Measurements from ENCODE around the gene KIF3B. TPM values are rescaled to one million over a fixed set of nuclear protein-coding genes. Genes with fewer than 3 reads are reported as not detected.
"Not testable (repeated sequence)": the region's sequence is repeated elsewhere in the genome, so short reads cannot be mapped to it uniquely, and the experiment has no call there.

KIF3B gene
- total and polyA plus RNA-seq, 2 donors (not counting 1 experiment from before 2014, with no cell fraction given), result 27.6 to 35.6 TPM

DNA sequence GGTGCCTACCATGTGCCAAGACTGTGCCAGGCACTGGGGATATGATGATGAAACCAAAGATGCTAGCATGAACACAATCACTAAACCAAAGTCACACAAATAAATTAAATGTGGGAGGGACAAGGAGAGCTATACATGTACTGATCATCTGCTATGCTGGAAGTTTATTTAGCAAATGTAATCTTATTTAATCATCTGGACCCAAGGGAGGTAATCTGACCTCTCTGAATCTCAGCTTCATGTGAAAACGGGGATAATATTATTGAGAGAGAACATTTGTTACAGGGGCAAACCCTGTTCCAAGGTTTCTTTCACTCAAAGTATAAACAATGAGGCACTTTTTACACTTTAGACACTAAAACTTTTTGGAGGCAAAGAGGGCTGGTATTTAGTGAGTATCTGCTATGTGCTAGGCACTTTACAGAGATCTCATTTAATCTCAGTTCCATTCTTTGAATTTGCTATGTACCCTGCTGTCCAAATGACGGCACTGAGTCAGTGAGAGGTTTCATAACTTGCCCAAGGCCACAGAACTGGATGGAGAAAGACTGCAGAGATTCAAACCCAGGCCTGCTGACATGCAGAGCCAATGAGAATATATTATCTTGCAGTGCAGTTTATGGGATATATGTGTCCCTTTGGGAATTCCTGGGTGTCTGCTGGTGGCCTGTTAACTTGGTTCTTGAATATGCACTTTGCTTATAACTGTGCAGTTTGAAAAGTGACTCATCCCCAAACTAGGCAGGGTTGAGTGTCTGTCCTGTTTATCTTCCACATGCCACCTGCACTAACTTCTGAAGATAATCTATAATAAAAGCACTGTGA lies 77.4 kb downstream of the KIF3B start:
- TF ChIP-seq, protein P1, sequence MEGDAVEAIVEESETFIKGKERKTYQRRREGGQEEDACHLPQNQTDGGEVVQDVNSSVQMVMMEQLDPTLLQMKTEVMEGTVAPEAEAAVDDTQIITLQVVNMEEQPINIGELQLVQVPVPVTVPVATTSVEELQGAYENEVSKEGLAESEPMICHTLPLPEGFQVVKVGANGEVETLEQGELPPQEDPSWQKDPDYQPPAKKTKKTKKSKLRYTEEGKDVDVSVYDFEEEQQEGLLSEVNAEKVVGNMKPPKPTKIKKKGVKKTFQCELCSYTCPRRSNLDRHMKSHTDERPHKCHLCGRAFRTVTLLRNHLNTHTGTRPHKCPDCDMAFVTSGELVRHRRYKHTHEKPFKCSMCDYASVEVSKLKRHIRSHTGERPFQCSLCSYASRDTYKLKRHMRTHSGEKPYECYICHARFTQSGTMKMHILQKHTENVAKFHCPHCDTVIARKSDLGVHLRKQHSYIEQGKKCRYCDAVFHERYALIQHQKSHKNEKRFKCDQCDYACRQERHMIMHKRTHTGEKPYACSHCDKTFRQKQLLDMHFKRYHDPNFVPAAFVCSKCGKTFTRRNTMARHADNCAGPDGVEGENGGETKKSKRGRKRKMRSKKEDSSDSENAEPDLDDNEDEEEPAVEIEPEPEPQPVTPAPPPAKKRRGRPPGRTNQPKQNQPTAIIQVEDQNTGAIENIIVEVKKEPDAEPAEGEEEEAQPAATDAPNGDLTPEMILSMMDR (conservative IDR thresholded peaks at IDR 0.05 in 1 of 2, IDR thresholded peaks at IDR 0.05 in 1 of 2; ENCODE audit: low read depth in 1 of 2, low read length in 2 of 2), result no peak
- TF ChIP-seq EZH2 (IDR thresholded peaks at IDR 0.05; ENCODE audit: low read length, missing control alignments), result no peak
- H4K20me1 ChIP-seq (ENCODE audit: control insufficient read depth, extremely low read depth, insufficient read depth, low read length), result no peaks in the 10 kb centered on the region
- no peaks in the 10 kb centered on the region for H3K9me3 ChIP-seq (ENCODE audit: control insufficient read depth, insufficient read depth, low read depth, low read length)
- H2AFZ ChIP-seq (ENCODE audit: low read length), result no peak overlapping the region
- peaks cover 10% of the 10 kb centered on the region for H3K79me2 ChIP-seq (ENCODE audit: control insufficient read depth, insufficient read depth, low read length)
- no peak overlapping the region for H3K9ac ChIP-seq (ENCODE audit: insufficient read depth, low read length)
- peak overlapping the region; percentile 40 for H3K4me2 ChIP-seq (ENCODE audit: extremely low read depth, insufficient read depth, low read length)
- H3K27me3 ChIP-seq (ENCODE audit: control insufficient read depth, insufficient read depth, low read length), result no peaks in the 10 kb centered on the region
- H3K36me3 ChIP-seq (ENCODE audit: control insufficient read depth, insufficient read depth, low read length), result no peaks in the 10 kb centered on the region
- no peak overlapping the region for H3K27ac ChIP-seq (ENCODE audit: insufficient read depth, low read length)
- H3K4me1 ChIP-seq (ENCODE audit: control insufficient read depth, extremely low read depth, insufficient read depth, low read length), result peaks cover 24% of the 10 kb centered on the region
- DNase-seq (ENCODE audit: low read depth in 2 of 2), result peak; percentile 62 to 76
- H3K4me3 ChIP-seq (replicated peaks in 1 of 4; ENCODE audit: control extremely low read depth in 1 of 4, insufficient read depth in 1 of 4, low read depth in 3 of 4, low read length in 4 of 4), result no peak overlapping the region

DNA sequence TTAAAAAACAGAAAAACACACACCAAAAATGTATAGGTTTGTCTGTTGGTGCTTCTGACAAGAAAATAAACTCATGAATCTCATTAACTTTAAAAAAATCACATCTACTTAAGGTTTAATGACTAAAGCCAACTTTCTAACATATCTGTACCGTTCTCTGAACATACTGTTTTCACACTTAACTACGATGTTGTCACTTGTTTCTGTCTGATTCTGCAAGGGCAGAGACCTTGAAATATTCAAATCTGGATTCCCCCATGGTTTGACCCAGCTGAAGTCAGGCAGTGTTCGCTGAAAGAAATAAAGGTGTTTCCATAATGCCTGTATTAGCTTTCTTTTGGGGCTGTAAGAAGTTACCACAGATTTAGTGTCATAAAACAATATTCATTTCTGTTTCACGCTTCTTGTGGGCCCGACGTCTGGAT lies 78.0 kb downstream of the KIF3B start:
- TF ChIP-seq EZH2 (IDR thresholded peaks at IDR 0.05; ENCODE audit: low read length, missing control alignments), result no peak
- TF ChIP-seq, protein P1 (conservative IDR thresholded peaks at IDR 0.05 in 1 of 2, IDR thresholded peaks at IDR 0.05 in 1 of 2; ENCODE audit: low read depth in 1 of 2, low read length in 2 of 2), result no peak
- Histone ChIP-seq H2AFZ (ENCODE audit: low read length) (no peak overlapping the region), H3K4me1 (ENCODE audit: control insufficient read depth, extremely low read depth, insufficient read depth, low read length) (peaks cover 24% of the 10 kb centered on the region), H3K27ac (ENCODE audit: insufficient read depth, low read length) (peak overlapping the region; percentile 97), H3K4me2 (ENCODE audit: extremely low read depth, insufficient read depth, low read length) (peak overlapping the region; percentile 33), H4K20me1 (ENCODE audit: control insufficient read depth, extremely low read depth, insufficient read depth, low read length) (no peaks in the 10 kb centered on the region), H3K9me3 (ENCODE audit: control insufficient read depth, insufficient read depth, low read depth, low read length) (no peaks in the 10 kb centered on the region), H3K9ac (ENCODE audit: insufficient read depth, low read length) (no peak overlapping the region), H3K79me2 (ENCODE audit: control insufficient read depth, insufficient read depth, low read length) (peaks cover 17% of the 10 kb centered on the region), H3K27me3 (ENCODE audit: control insufficient read depth, insufficient read depth, low read length) (no peaks in the 10 kb centered on the region), H3K36me3 (ENCODE audit: control insufficient read depth, insufficient read depth, low read length) (no peaks in the 10 kb centered on the region), H3K4me3 (replicated peaks in 1 of 4; ENCODE audit: control extremely low read depth in 1 of 4, insufficient read depth in 1 of 4, low read depth in 3 of 4, low read length in 4 of 4) (no peak overlapping the region)
- no peak for DNase-seq (ENCODE audit: low read depth in 2 of 2)

DNA sequence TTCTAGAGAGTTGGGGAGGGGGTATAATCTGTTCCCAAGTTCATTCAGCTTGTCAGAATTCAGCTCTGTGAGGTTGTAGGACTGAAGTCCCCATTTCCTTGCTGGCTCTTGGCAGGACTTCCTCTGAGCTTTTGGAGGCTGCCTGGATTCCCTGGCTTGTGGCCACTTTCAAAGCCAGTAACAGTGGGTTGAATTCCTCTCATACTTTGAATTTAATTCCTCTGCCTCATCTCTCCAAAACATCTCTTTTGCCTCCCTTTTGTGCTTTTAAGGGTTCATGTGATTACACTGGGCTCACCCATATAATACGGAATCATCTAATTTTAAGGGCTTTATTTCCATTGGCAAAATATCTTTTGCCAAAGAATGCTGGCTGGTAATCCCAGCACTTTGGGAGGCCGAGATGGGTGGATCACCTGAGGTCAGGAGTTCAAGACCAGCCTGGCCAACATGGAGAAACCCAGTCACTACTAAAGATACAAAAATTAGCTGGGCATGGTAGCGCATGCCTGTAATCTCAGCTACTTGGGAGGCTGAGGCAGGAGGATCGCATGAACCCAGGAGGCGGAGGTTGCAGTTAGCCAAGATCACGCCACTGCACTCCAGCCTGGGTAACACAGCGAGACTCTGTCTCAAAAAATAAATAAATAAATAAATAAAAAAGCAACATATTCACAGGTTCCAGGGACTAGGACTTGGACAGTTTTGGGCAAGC lies 78.6 kb downstream of the KIF3B start:
- not testable (repeated sequence) for H3K9ac ChIP-seq (ENCODE audit: insufficient read depth, low read length); H4K20me1 ChIP-seq (ENCODE audit: control insufficient read depth, extremely low read depth, insufficient read depth, low read length); H3K4me3 ChIP-seq (replicated peaks in 1 of 4; ENCODE audit: control extremely low read depth in 1 of 4, insufficient read depth in 1 of 4, low read depth in 3 of 4, low read length in 4 of 4); H3K9me3 ChIP-seq (ENCODE audit: control insufficient read depth, insufficient read depth, low read depth, low read length); H3K27me3 ChIP-seq (ENCODE audit: control insufficient read depth, insufficient read depth, low read length); H2AFZ ChIP-seq (ENCODE audit: low read length); H3K36me3 ChIP-seq (ENCODE audit: control insufficient read depth, insufficient read depth, low read length)
- peak; percentile 60 to 86 for DNase-seq (ENCODE audit: low read depth in 2 of 2)
- Histone ChIP-seq H3K27ac (ENCODE audit: insufficient read depth, low read length) (peak overlapping the region; percentile 97), H3K4me1 (ENCODE audit: control insufficient read depth, extremely low read depth, insufficient read depth, low read length) (peaks cover 27% of the 10 kb centered on the region), H3K4me2 (ENCODE audit: extremely low read depth, insufficient read depth, low read length) (peak overlapping the region; percentile 33), H3K79me2 (ENCODE audit: control insufficient read depth, insufficient read depth, low read length) (peaks cover 23% of the 10 kb centered on the region)

All from fibroblast of lung (primary cell).